HG03135 (cell line): ENCODE results near the gene C4B.

Source experiments
- ATAC-seq: cut with Tn5 transposase; IDR thresholded peaks from one replicate; pipeline ENCODE4 v1.9.1; 2021; ENCODE audit warnings: mild to moderate bottlenecking, moderate library complexity; ENCODE audit not compliant: unreplicated experiment

The C4B gene

DNA sequence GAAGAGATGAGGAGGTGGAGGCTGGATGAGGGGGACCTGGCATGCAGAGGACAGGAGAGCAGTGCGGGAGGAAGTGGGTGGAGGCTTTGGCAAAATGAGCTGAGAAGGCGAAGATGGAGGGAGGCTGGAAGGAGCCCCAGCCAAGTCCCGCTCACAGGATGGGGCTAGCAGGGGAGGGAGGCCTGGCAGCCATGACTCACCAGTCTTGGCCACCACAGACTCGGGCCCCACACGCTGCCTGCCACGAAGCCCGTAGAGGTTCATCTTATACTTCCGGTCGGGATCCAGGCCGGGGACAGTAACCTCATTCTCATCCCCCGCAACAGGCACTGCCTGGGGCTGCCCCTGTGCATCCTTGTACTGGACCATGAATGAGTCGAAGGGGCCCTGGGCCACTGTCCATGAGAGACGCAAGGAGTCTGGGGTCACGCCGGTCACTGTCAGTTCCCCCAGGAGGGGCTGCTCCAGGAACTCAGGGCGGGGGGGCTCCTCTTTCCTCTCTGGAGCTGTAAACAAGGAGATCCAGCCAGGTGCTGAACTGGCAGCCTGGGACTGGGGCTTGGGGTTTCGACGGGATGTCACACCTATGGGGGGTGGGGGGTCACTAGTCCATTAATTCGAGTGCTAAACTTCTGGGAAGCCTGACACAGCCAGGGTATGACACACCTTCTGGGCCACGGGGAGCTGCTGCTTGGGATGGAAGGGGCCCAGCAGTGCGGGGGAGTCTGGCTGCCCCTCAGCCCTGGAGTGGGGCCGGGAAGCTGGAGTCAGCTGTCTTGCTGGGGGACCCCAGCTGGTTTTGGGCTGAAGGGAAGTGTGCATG lies 66.8 kb downstream of the C4B start:
- ATAC-seq = no peak

- no peak for ATAC-seq
These were observed 67.9 kb downstream of the C4B start for GRCh38 chr6:32082478-32082877.

DNA sequence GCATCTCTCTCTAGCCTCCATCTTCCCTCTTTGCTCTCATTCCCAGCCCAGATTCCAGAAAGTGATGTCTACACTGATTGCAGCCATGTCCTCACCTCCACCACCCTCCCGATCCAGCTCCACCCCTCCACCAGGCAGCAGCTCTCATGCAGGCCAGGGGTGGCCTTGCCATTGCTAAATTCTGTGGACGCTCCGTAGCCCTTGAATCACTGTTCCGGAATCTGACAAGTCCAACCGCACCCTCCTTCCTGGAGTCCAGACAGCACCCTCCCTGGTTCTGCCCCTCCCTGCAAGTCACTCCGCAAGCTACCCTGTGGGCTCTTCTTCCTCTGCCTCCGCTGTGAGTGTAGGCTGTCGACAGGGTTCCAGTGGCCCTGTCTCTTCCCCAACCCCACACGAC lies 68.3 kb downstream of the C4B start:
- ATAC-seq = no peak

- ATAC-seq = no peak
These were observed 69.5 kb downstream of the C4B start for GRCh38 chr6:32083812-32084768.

DNA sequence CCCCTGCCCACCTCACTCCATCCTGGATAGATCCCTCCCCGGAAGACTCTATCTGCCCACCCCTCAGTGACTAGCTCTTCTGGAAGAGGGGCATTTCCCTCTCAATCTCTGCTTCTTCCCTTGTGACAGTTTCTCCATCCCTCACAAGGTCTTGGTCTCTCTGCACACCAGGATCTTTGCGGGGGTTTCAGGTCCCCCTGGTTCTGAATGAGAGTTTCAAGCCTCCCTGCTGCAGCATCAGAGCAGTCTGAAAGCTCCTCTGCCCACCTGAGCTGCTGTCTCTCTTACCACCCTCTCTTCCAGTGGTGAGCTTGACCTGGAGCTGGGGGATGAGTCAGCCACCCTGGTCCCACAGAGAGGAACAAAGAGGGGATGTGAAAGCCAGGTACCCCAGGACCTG lies 70.2 kb downstream of the C4B start:
- ATAC-seq = no peak
